ENCODE results near the gene USP22. TPM values are rescaled to one million over a fixed set of nuclear protein-coding genes. Genes with fewer than 3 reads are reported as not detected.

The USP22 gene
- 257 and 260 TPM in 2 replicates for total RNA-seq
- long read RNA-seq, partial matches to known transcripts, result 1 of 78 reads
- long read RNA-seq, other reads (novel, unspliced or antisense), result 77 of 78 reads

GRCh38 chr17:21042458-21043295 lies at the start of gene USP22:
Gene USP22, minus strand, starts transcription at chr17:21043011. Its CDS starts 176 bp downstream, at chr17:21042835.
- peak; percentile 99 for DNase-seq (ENCODE audit: extremely low spot score, unreplicated experiment)
- Mint-ChIP-seq H3K9me3 (ENCODE audit: unreplicated experiment) (no peaks in the 10 kb centered on the region), H3K27ac (ENCODE audit: unreplicated experiment) (peak within 1 kb of the TSS; percentile 95), H3K27me3 (ENCODE audit: unreplicated experiment) (no peaks in the 10 kb centered on the region), H3K4me3 (ENCODE audit: unreplicated experiment) (peak within 1 kb of the TSS; percentile 99), H3K4me1 (ENCODE audit: unreplicated experiment) (peaks cover 43% of the 10 kb centered on the region), H3K36me3 (ENCODE audit: unreplicated experiment) (peaks cover 1% of the 10 kb centered on the region)
- no peak for TF ChIP-seq CTCF (IDR thresholded peaks at IDR 0.05)

GRCh38 chr17:21090902-21091618 lies 48.2 kb upstream of the USP22 start:
- no peaks in the 10 kb centered on the region for H3K9me3 Mint-ChIP-seq (ENCODE audit: unreplicated experiment)
- H3K4me3 Mint-ChIP-seq (ENCODE audit: unreplicated experiment), result no peak overlapping the region
- no peak for TF ChIP-seq CTCF (IDR thresholded peaks at IDR 0.05)
- H3K4me1 Mint-ChIP-seq (ENCODE audit: unreplicated experiment), result peaks cover 1% of the 10 kb centered on the region
- no peaks in the 10 kb centered on the region for H3K36me3 Mint-ChIP-seq (ENCODE audit: unreplicated experiment)
- peaks cover 7% of the 10 kb centered on the region for H3K27me3 Mint-ChIP-seq (ENCODE audit: unreplicated experiment)
- H3K27ac Mint-ChIP-seq (ENCODE audit: unreplicated experiment), result no peak overlapping the region
- no peak for DNase-seq (ENCODE audit: extremely low spot score, unreplicated experiment)

GRCh38 chr17:21089933-21090901 lies 47.4 kb upstream of the USP22 start:
- H3K27ac Mint-ChIP-seq (ENCODE audit: unreplicated experiment), result no peak overlapping the region
- H3K36me3 Mint-ChIP-seq (ENCODE audit: unreplicated experiment), result no peaks in the 10 kb centered on the region
- H3K27me3 Mint-ChIP-seq (ENCODE audit: unreplicated experiment), result peaks cover 9% of the 10 kb centered on the region
- DNase-seq (ENCODE audit: extremely low spot score, unreplicated experiment), result no peak
- TF ChIP-seq CTCF (IDR thresholded peaks at IDR 0.05), result no peak
- H3K9me3 Mint-ChIP-seq (ENCODE audit: unreplicated experiment), result no peaks in the 10 kb centered on the region
- H3K4me1 Mint-ChIP-seq (ENCODE audit: unreplicated experiment), result peaks cover 1% of the 10 kb centered on the region
- no peak overlapping the region for H3K4me3 Mint-ChIP-seq (ENCODE audit: unreplicated experiment)

GRCh38 chr17:21089145-21089544 lies 46.3 kb upstream of the USP22 start:
- no peak for TF ChIP-seq CTCF (IDR thresholded peaks at IDR 0.05)
- Mint-ChIP-seq H3K9me3 (ENCODE audit: unreplicated experiment) (no peaks in the 10 kb centered on the region), H3K27me3 (ENCODE audit: unreplicated experiment) (peaks cover 12% of the 10 kb centered on the region), H3K36me3 (ENCODE audit: unreplicated experiment) (no peaks in the 10 kb centered on the region), H3K4me1 (ENCODE audit: unreplicated experiment) (peaks cover 1% of the 10 kb centered on the region), H3K4me3 (ENCODE audit: unreplicated experiment) (no peak overlapping the region), H3K27ac (ENCODE audit: unreplicated experiment) (no peak overlapping the region)
- DNase-seq (ENCODE audit: extremely low spot score, unreplicated experiment), result no peak

Measured in osteocyte (in vitro differentiated cells).